ENCODE measurements around the gene SHOC2. TPM values are rescaled to one million over a fixed set of nuclear protein-coding genes. Genes with fewer than 3 reads are reported as not detected.

The SHOC2 gene
- polyA plus RNA-seq, 1 donor, result 40.6 TPM

Other genes starting within 250 kb of the SHOC2 start
- 263 TPM for gene PDCD4, start 47.7 kb upstream of the SHOC2 start, polyA plus RNA-seq (ENCODE audit: insufficient read length)
- 69.0 TPM for gene BBIP1, start 424 bp upstream of the SHOC2 start, polyA plus RNA-seq (ENCODE audit: insufficient read length)
- gene ADRA2A, start 157.4 kb downstream of the SHOC2 start, polyA plus RNA-seq (ENCODE audit: insufficient read length), result 2.9 TPM